H9 (cell line): ENCODE results near the gene LRRC31. TPM values are rescaled to one million over a fixed set of nuclear protein-coding genes. Genes with fewer than 3 reads are reported as not detected.

Experiments
- DNase-seq: peaks from one replicate; pipeline ENCODE4 v3.0.0-alpha.2; 2017
- H2AFZ ChIP-seq: one replicate; pipeline ENCODE4 v1.6.1; 2013; ENCODE audit warnings: mild to moderate bottlenecking, low read length, control low read depth, moderate library complexity
- H2AK5ac ChIP-seq: 2 replicates; pipeline ENCODE4 v1.6.1; 2013; ENCODE audit warnings: low read length, control low read depth, mixed read lengths; ENCODE audit not compliant: insufficient read length
- H2BK120ac ChIP-seq: one replicate; pipeline ENCODE4 v1.6.1; 2013; ENCODE audit warnings: low read depth, mild to moderate bottlenecking, low read length, control low read depth, inconsistent platforms; ENCODE audit not compliant: poor library complexity, severe bottlenecking
- H2BK12ac ChIP-seq: 2 replicates; pipeline ENCODE4 v1.6.1; 2013; ENCODE audit warnings: low read length, control low read depth, mixed read lengths, low read depth; ENCODE audit not compliant: insufficient read length
- H2BK15ac ChIP-seq: 2 replicates; pipeline ENCODE4 v1.6.1; 2013; ENCODE audit warnings: low read depth, low read length, control low read depth
- H2BK20ac ChIP-seq: one replicate; pipeline ENCODE4 v1.6.1; 2013; ENCODE audit warnings: low read depth, mild to moderate bottlenecking, low read length, control low read depth, inconsistent platforms; ENCODE audit not compliant: poor library complexity, severe bottlenecking
- H2BK5ac ChIP-seq: 2 replicates; pipeline ENCODE4 v1.6.1; 2013; ENCODE audit warnings: low read length, control low read depth, mixed read lengths; ENCODE audit not compliant: insufficient read length
- H3K14ac ChIP-seq: 2 replicates; pipeline ENCODE4 v1.6.1; 2013; ENCODE audit warnings: low read length, control low read depth; ENCODE audit not compliant: insufficient read depth
- H3K18ac ChIP-seq: 2 replicates; pipeline ENCODE4 v1.6.1; 2013; ENCODE audit warnings: low read depth, mild to moderate bottlenecking, mixed read lengths, low read length, control low read depth; ENCODE audit not compliant: insufficient read length
- H3K23ac ChIP-seq: 2 replicates; pipeline ENCODE4 v1.6.1; 2013; ENCODE audit warnings: low read length, control low read depth, mixed read lengths, low read depth; ENCODE audit not compliant: insufficient read length
- H3K23me2 ChIP-seq: 2 replicates; pipeline ENCODE4 v1.6.1; 2013; ENCODE audit warnings: low read depth, mild to moderate bottlenecking, mixed read lengths, low read length, control low read depth; ENCODE audit not compliant: insufficient read length, poor library complexity, severe bottlenecking
- H3K27ac ChIP-seq: 2 replicates; pipeline ENCODE4 v1.5.1; 2013; ENCODE audit warnings: low read length, control low read depth, mixed read lengths, low read depth; ENCODE audit not compliant: insufficient read length
- H3K27me3 ChIP-seq: 2 replicates; pipeline ENCODE4 v1.6.1; 2013; ENCODE audit warnings: low read length, control low read depth, inconsistent platforms; ENCODE audit not compliant: insufficient read depth
- H3K4ac ChIP-seq: 2 replicates; pipeline ENCODE4 v1.6.1; 2013; ENCODE audit warnings: low read depth, mild to moderate bottlenecking, control low read depth, inconsistent platforms, low read length, moderate library complexity
- H3K4me1 ChIP-seq: 2 replicates; pipeline ENCODE4 v1.6.1; 2013; ENCODE audit warnings: low read length, control low read depth, inconsistent platforms; ENCODE audit not compliant: insufficient read depth
- H3K4me2 ChIP-seq: 2 replicates; pipeline ENCODE4 v1.6.1; 2013; ENCODE audit warnings: low read length, control low read depth, mixed read lengths; ENCODE audit not compliant: insufficient read length, insufficient read depth
- H3K56ac ChIP-seq: 2 replicates; pipeline ENCODE4 v1.6.1; 2013; ENCODE audit warnings: low read depth, mild to moderate bottlenecking, mixed read lengths, low read length, control low read depth; ENCODE audit not compliant: insufficient read length
- H3K79me1 ChIP-seq: 2 replicates; pipeline ENCODE4 v1.6.1; 2013; ENCODE audit warnings: low read depth, mild to moderate bottlenecking, moderate library complexity, low read length, control low read depth, inconsistent platforms; ENCODE audit not compliant: insufficient read depth, poor library complexity, severe bottlenecking
- H3K79me2 ChIP-seq: 2 replicates; pipeline ENCODE4 v1.6.1; 2013; ENCODE audit warnings: low read length, control low read depth, inconsistent platforms; ENCODE audit not compliant: insufficient read depth
- H3K9ac ChIP-seq: 2 replicates; pipeline ENCODE4 v1.6.1; 2013; ENCODE audit warnings: low read length, control low read depth, mixed read lengths; ENCODE audit not compliant: insufficient read length; ENCODE audit errors: extremely low read depth
- H3K9me3 ChIP-seq: one replicate; pipeline ENCODE4 v1.6.1; 2013; ENCODE audit warnings: low read depth, low read length, inconsistent platforms; ENCODE audit not compliant: control insufficient read depth
- H3T11ph ChIP-seq: one replicate; pipeline ENCODE4 v1.6.1; 2013; ENCODE audit warnings: mild to moderate bottlenecking, low read length, control low read depth, inconsistent platforms
- H4K20me1 ChIP-seq: one replicate; pipeline ENCODE4 v1.6.1; 2013; ENCODE audit not compliant: control insufficient read depth, insufficient read length, insufficient read depth
- H4K5ac ChIP-seq: 2 replicates; pipeline ENCODE4 v1.6.1; 2013; ENCODE audit warnings: low read depth, mild to moderate bottlenecking, mixed read lengths, low read length, control low read depth; ENCODE audit not compliant: insufficient read length
- H4K8ac ChIP-seq: replicated peaks from 2 replicates; pipeline ENCODE4 v1.6.1; 2013; ENCODE audit warnings: low read length, control low read depth, mixed read lengths, low read depth; ENCODE audit not compliant: insufficient read length
- H4K91ac ChIP-seq: 2 replicates; pipeline ENCODE4 v1.6.1; 2013; ENCODE audit warnings: low read depth, mild to moderate bottlenecking, moderate library complexity, mixed read lengths, low read length, control low read depth; ENCODE audit not compliant: insufficient read length
- H3K27ac Mint-ChIP-seq, 3 experiments: 2 replicates in 2 of 3; 3 replicates in 1 of 3; pipeline ENCODE4 v1.8.0; 2020 to 2021; ENCODE audit warnings: mixed read lengths in 3 of 3, mild to moderate bottlenecking in 1 of 3, moderate library complexity in 1 of 3
- H3K27me3 Mint-ChIP-seq: 2 replicates; pipeline ENCODE4 v1.8.0; 2021; ENCODE audit warnings: low read depth, mild to moderate bottlenecking, moderate library complexity, mixed read lengths
- H3K36me3 Mint-ChIP-seq, 3 experiments: 2 replicates in 2 of 3; 3 replicates in 1 of 3; pipeline ENCODE4 v1.8.0; 2020 to 2021; ENCODE audit warnings: low read depth in 3 of 3, mixed read lengths in 3 of 3; ENCODE audit not compliant: insufficient read depth in 1 of 3
- H3K4me1 Mint-ChIP-seq, 2 experiments: 2 replicates each; pipeline ENCODE4 v1.8.0; 2020; ENCODE audit warnings: mixed read lengths in 2 of 2
- H3K4me3 Mint-ChIP-seq, 2 experiments: 2 replicates in 1 of 2; 3 replicates in 1 of 2; pipeline ENCODE4 v1.8.0; 2020 to 2021; ENCODE audit warnings: mild to moderate bottlenecking in 2 of 2, mixed read lengths in 2 of 2, moderate library complexity in 1 of 2
- H3K9me3 Mint-ChIP-seq, 2 experiments: 2 replicates in 1 of 2; 3 replicates in 1 of 2; pipeline ENCODE4 v1.8.0; 2020; ENCODE audit warnings: mild to moderate bottlenecking in 2 of 2, mixed read lengths in 2 of 2, moderate library complexity in 1 of 2
- CTCF ChIP-seq: fragments of 200-600 bp; sonication (generic); conservative IDR thresholded peaks from 3 replicates; pipeline ENCODE4 v1.8.0; 2021; ENCODE audit warnings: antibody characterized with exemption, mild to moderate bottlenecking
- total RNA-seq: library from RNA; stranded (reverse); gene quantifications from 2 replicates; pipeline ENCODE4 v1.2.1, GENCODE V29; 2021

The LRRC31 gene
- total RNA-seq, 1 experiment from 2014 or later, result not detected

- DNase-seq, result no peak
- Histone ChIP-seq H3K14ac (no peak overlapping the region), H3K23ac (no peak overlapping the region), H3K79me2 (no peaks in the 10 kb centered on the region), H3K9me3 (no peaks in the 10 kb centered on the region), H3K18ac (no peak overlapping the region), H2AK5ac (no peak overlapping the region), H3K79me1 (no peaks in the 10 kb centered on the region), H3K4me2 (no peak overlapping the region), H3K27me3 (no peaks in the 10 kb centered on the region), H2AFZ (no peak overlapping the region), H4K5ac (no peak overlapping the region), H3K23me2 (no peaks in the 10 kb centered on the region), H2BK5ac (no peak overlapping the region), H4K20me1 (no peaks in the 10 kb centered on the region), H3K56ac (no peak overlapping the region), H4K91ac (no peak overlapping the region), H3K27ac (no peak overlapping the region), H2BK15ac (no peak overlapping the region), H3T11ph (no peak overlapping the region), H2BK12ac (no peak overlapping the region), H2BK120ac (no peak overlapping the region), H3K4me1 (no peaks in the 10 kb centered on the region), H3K4ac (no peak overlapping the region), H4K8ac (no peak overlapping the region), H3K9ac (no peak overlapping the region), H2BK20ac (no peak overlapping the region)
- no peak overlapping the region for H3K27ac Mint-ChIP-seq
- no peak overlapping the region for H3K4me3 Mint-ChIP-seq
- no peak for TF ChIP-seq CTCF
- peaks cover 10 to 15% of the 10 kb centered on the region in 2 experiments for H3K9me3 Mint-ChIP-seq
- peaks cover 4 to 11% (median 4%) of the 10 kb centered on the region in 3 experiments; a peak in 5 of 7 replicates for H3K36me3 Mint-ChIP-seq
- H3K27me3 Mint-ChIP-seq, result no peaks in the 10 kb centered on the region; the same call in 1 of the 2 replicates
- H3K4me1 Mint-ChIP-seq, result peaks cover 5 to 7% of the 10 kb centered on the region in 2 experiments; a peak in 3 of 4 replicates
These were observed 37.7 kb upstream of the LRRC31 start for GRCh38 chr3:169907476-169907875.
